Dendritic cell treated with granulocyte-macrophage colony-stimulating factor and Interleukin-4, amounts not matched to agents 40 ng/mL and 50 ng/mL, for 4 days (primary cell): ENCODE data around the gene NDUFV1.
A peak's percentile ranks its signal among the peaks of the same experiment; 100 is the strongest.
"Not testable (repeated sequence)": the region's sequence is repeated elsewhere in the genome, so short reads cannot be mapped to it uniquely, and the experiment has no call there.

ENCODE experiments used
- H3K27ac Mint-ChIP-seq: one replicate; pipeline ENCODE4 v1.8.0; 2022; ENCODE audit warnings: mild to moderate bottlenecking, mixed read lengths
- H3K27me3 Mint-ChIP-seq: one replicate; pipeline ENCODE4 v1.8.0; 2022; ENCODE audit warnings: mild to moderate bottlenecking, mixed read lengths
- H3K36me3 Mint-ChIP-seq: one replicate; pipeline ENCODE4 v1.8.0; 2022; ENCODE audit warnings: low read depth, mixed read lengths
- H3K4me1 Mint-ChIP-seq: one replicate; pipeline ENCODE4 v1.8.0; 2022; ENCODE audit warnings: low read depth, mixed read lengths
- H3K4me3 Mint-ChIP-seq: one replicate; pipeline ENCODE4 v1.8.0; 2022; ENCODE audit warnings: mild to moderate bottlenecking, moderate library complexity, mixed read lengths
- H3K9me3 Mint-ChIP-seq: one replicate; pipeline ENCODE4 v1.8.0; 2022; ENCODE audit warnings: mixed read lengths
- intact Hi-C: fragments of 100-400 bp; cut with micrococcal nuclease; formaldehyde crosslinking; loops from one replicate; pipeline ENCODE4 v1.15.0; 2022

NDUFV1 gene

DNA sequence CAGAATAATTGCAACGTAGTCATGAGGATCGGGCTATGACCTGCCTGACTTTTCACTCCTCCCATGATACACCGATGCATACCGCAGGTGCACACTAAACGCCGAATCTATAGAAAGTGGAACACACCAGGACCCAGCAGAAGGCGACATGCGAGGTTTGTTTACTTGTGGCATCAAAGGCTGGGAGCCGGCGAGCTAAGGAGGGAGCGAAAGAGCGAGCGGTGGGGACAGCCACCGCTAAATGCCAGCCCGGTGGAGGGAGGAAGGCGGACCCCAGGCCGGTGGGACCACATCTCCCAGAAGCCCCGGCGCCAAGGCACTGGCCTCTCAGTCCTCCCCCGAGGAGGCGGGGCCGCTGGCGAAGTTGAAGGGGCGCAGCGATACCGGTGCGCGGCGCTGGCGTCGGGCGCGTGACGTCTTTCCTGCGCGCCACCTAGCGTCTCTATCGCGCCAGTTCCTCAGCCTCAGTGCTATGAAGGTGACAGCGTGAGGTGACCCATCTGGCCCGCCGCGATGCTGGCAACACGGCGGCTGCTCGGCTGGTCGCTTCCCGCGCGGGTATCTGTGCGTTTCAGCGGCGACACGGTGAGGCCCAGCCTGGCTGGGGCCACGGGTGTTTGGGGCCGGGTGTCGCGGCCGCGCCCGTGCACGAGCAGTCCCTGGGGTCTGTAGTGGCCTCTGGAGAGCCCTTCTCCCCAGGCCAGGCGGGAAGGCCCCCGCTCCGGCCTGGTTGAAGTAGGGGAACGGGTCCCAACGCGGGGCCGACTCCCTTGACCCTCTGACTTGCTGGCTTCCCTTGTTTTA, at the start of gene NDUFV1:
Gene NDUFV1 (plus strand): TSS at position 445 of the 804 bp plus-strand sequence. CDS start 69 bp downstream, at position 514.
- Mint-ChIP-seq H3K27me3 (peaks cover 21% of the 10 kb centered on the region), H3K27ac (peak within 1 kb of the TSS; percentile 87), H3K9me3 (no peaks in the 10 kb centered on the region), H3K4me3 (peak within 1 kb of the TSS; percentile 94), H3K36me3 (peaks cover 50% of the 10 kb centered on the region), H3K4me1 (peaks cover 30% of the 10 kb centered on the region)
- intact Hi-C loops = loop anchor here (1.0 to 5.0 kb wide), 2 partner anchors 8 to 34 kb away; no protein-coding TSS in a partner anchor

DNA sequence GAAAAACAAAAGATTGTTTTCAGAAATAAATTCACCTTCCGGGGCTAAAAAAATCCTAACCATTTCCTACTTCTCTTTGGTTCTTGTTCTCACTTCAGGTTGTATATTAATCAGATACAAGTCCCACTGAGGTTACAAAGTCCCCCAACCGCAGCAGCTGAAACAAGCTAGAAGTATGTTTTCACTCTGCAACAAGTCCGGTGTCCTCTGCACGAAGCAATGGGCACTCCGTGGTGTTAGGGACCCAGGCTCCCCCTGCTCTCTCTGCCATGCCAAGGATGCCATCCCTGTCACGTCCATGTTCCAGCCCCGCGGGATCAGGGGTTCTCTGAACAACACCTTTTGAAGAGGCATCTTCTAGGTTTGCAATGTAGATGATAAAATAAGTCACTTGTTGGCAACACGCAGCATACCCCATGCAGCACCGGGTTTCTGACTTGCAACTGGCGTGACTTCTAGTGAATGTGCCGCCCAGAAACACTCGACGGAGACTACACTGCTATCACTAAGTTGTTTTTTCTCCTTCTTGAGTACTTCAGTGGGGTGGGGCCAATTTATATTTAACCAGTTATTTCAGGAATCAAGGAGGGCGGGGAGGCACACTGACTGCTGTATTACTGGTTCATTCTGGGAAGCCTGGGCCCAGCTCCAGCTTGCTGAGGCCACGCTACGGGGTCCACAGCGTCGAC, 48.5 kb upstream of the NDUFV1 start:
- Mint-ChIP-seq H3K36me3 (no peaks in the 10 kb centered on the region), H3K27me3 (peaks cover 27% of the 10 kb centered on the region), H3K4me1 (peaks cover 5% of the 10 kb centered on the region), H3K9me3 (no peaks in the 10 kb centered on the region), H3K27ac (no peak overlapping the region), H3K4me3 (no peak overlapping the region)
- intact Hi-C loops = no loop called here

DNA sequence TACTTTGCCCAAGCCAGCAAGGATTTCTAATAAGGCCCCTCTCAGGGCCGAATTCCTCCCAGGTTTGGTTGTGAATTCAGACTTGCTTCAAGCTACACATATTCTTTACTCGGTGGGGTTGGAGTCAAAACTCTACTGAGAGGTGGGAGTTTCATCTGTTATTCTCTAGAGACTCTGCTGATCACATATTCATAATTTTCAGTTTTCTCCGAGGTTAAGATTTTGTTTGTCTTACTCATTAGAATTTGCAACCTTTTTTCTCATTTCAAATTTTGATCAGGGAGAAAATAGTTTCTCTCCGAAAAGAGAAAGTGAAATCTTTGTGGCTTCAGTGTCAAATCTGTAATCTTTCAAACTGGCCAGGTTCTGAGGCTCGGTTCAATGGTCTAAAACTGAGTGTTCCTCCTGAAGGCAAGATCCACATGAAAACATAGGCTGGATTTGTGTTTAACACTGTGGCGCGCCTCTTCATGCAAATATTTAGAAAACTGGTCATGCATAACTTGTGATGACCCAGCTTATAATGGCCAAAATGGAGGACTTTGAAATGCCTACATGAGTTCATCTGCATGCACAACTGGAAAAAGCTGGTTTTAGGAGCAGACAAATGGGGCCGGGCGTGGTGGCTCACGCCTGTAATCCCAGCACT, 44.6 kb upstream of the NDUFV1 start:
- Mint-ChIP-seq H3K27ac (no peak overlapping the region), H3K4me3 (no peak overlapping the region), H3K9me3 (no peaks in the 10 kb centered on the region), H3K4me1 (peaks cover 5% of the 10 kb centered on the region), H3K27me3 (peaks cover 37% of the 10 kb centered on the region), H3K36me3 (no peaks in the 10 kb centered on the region)
- intact Hi-C loops = no loop called here

DNA sequence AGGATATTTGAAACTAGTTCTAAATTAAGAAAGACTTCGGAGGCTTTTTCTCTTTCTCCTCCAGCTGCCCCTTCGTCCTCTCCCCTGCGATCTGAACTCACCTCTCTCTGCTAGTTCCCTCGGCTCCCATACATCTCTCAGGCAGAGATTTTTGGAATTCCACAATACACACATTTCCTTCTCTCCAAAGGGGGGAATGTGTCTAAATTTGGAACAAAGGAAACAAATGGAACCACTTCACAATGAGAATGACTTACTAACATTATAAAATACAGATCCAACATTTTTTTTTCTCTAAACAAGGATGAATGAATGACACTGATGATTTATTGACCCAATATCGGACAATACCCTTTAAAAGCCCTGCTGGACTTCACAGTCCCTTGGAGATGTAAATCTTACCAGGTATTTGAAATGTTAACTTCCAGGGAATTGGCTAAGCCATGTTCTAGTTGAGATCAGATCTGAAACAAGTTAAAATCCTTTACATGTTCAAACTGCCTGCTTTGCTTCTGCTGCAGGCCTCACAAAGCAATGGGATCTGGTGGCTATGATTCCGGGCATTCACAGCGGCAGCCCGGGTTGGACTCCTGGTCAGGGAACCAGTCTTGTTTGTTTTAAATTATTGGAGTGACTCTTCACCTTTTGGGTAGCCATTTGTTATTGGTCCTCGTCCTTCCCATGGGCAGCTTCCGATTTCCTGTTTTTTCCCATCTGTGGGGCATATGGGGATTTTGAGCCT, 43.6 kb upstream of the NDUFV1 start:
- H3K36me3 Mint-ChIP-seq = no peaks in the 10 kb centered on the region
- H3K4me3 Mint-ChIP-seq = no peak overlapping the region
- intact Hi-C loops = no loop called here
- no peak overlapping the region for H3K27ac Mint-ChIP-seq
- H3K9me3 Mint-ChIP-seq = no peaks in the 10 kb centered on the region
- H3K4me1 Mint-ChIP-seq = peaks cover 5% of the 10 kb centered on the region
- peaks cover 39% of the 10 kb centered on the region for H3K27me3 Mint-ChIP-seq

DNA sequence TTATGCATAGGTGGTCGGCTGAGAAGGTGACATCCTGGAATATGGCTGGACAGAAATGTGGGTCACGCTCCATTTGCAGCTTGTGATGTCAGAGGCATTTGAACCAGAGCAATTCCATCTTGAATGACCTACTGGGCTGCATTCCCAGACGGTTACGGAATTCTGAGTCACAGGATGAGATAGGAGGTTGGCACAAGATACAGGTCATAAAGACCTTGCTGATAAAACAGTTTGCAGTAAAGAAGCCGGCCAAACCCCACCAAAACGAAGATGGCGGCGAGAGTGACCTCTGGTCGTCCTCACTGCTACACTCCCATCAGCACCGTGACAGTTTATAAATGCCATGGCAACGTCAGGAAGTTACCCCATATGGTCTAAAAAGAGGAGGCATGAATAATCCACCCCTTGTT, 43.0 kb upstream of the NDUFV1 start:
- H3K27ac Mint-ChIP-seq, H3K9me3 Mint-ChIP-seq, H3K36me3 Mint-ChIP-seq, intact Hi-C loops, H3K4me3 Mint-ChIP-seq, H3K4me1 Mint-ChIP-seq: not testable (repeated sequence)
- peaks cover 36% of the 10 kb centered on the region for H3K27me3 Mint-ChIP-seq

DNA sequence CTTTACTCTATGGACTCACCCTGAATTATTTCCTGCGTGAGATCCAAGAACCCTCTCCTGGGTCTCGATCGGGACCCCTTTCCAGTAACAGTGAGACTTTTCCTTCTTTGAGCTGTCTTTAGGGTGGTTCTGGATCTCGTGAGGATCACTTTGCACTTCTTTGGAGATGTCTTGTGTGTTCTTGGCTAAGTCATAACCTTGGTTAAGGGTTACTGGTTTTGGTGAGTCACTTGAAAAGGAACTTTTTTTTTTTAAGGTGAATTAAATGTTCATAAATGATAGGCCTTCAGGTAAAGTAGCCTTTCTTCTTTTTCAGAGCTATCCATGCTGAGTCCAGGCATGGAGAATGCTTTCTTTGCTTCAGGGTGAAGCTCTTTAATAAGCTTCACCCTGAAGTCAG, 42.5 kb upstream of the NDUFV1 start:
- no peak overlapping the region for H3K27ac Mint-ChIP-seq
- no peak overlapping the region for H3K4me3 Mint-ChIP-seq
- peaks cover 3% of the 10 kb centered on the region for H3K4me1 Mint-ChIP-seq
- intact Hi-C loops = no loop called here
- H3K9me3 Mint-ChIP-seq = no peaks in the 10 kb centered on the region
- H3K27me3 Mint-ChIP-seq = peaks cover 33% of the 10 kb centered on the region
- no peaks in the 10 kb centered on the region for H3K36me3 Mint-ChIP-seq

DNA sequence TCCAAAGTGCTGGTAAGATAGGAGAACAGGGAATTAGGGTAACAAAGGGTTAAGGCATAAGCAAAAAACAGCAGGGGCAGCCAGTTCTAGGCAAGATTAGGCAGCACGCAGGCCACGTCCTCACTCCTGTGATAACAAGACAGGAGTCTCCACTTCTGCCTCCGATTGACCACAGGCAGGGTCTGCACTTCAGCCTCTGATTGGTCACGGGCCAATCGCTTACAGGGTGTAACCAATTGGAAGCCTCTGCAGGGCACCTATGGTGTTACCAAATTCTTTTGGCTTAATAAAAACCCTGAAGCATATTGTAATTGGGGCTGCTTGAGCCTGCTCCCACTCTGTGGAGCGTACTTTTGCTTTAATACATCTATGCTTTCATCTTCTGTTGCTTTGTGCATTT, 35.3 kb upstream of the NDUFV1 start:
- H3K27me3 Mint-ChIP-seq = peaks cover 33% of the 10 kb centered on the region
- H3K36me3 Mint-ChIP-seq = no peaks in the 10 kb centered on the region
- H3K4me1 Mint-ChIP-seq = peaks cover 7% of the 10 kb centered on the region
- H3K9me3 Mint-ChIP-seq = no peaks in the 10 kb centered on the region
- no peak overlapping the region for H3K27ac Mint-ChIP-seq
- intact Hi-C loops = loop anchor here (5.0 kb wide), 1 partner anchor 36 kb away; the partner anchor contains the start of gene NDUFV1
- no peak overlapping the region for H3K4me3 Mint-ChIP-seq

DNA sequence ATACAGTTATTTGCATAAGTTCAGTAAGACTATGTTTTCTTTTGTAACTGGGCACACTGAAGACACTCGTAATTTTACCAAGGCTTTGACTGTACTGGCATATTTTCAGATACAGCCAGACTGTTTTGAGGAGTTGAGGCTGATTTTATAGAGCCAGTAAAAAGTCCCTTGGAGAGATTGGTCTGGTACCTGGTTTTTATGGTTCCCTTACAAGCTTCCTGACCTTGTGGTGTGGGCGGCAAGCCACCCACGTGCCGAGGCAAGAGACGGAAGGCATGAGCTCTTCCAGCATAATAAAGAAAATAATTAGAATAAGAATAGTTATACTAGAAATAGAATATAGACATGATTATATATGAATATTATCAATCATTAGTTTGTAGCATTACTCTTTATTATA, 34.4 kb upstream of the NDUFV1 start:
- no peak overlapping the region for H3K4me3 Mint-ChIP-seq
- H3K4me1 Mint-ChIP-seq = peaks cover 7% of the 10 kb centered on the region
- intact Hi-C loops = loop anchor here (2.0 to 5.0 kb wide), 2 partner anchors 35 to 86 kb away; partner anchors contain the start of gene NDUFV1
- H3K36me3 Mint-ChIP-seq = no peaks in the 10 kb centered on the region
- no peak overlapping the region for H3K27ac Mint-ChIP-seq
- H3K9me3 Mint-ChIP-seq = no peaks in the 10 kb centered on the region
- H3K27me3 Mint-ChIP-seq = peaks cover 42% of the 10 kb centered on the region

DNA sequence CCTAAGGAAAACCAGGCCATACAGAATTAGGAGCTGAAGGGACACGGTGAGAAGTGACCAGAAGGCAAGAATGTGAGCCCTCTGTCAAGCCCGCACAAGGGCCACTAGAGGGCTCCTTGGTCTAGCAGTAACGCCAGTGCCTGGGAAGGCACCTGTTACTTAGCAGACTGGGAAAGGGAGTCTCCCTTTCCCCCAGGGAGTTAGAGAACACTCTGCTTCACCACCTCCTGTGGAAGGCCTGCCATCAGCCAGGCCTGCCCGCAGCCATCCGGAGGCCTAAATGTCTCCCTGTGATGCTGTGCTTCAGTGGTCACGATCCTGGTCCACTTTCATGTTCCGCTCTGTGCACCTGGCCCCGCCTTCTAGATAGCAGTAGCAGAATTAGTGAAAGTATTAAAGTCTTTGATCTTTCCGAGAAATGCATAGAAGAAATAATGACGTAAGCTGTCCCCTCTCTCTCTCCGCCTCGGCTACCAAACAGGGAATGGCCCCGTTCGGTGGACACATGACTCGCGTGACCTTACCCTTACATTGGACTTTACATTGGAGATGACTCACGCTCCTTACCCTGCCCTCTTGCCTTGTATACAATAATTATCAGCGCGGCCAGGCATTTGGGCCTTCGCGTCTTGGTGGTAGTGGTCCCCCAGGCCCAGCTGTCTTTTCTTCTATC, 33.9 kb upstream of the NDUFV1 start:
- H3K27ac Mint-ChIP-seq = no peak overlapping the region
- intact Hi-C loops = loop anchor here (2.0 to 5.0 kb wide), 2 partner anchors 34 to 86 kb away; partner anchors contain the start of gene NDUFV1
- peaks cover 7% of the 10 kb centered on the region for H3K4me1 Mint-ChIP-seq
- H3K9me3 Mint-ChIP-seq = no peaks in the 10 kb centered on the region
- H3K27me3 Mint-ChIP-seq = peaks cover 44% of the 10 kb centered on the region
- H3K36me3 Mint-ChIP-seq = no peaks in the 10 kb centered on the region
- H3K4me3 Mint-ChIP-seq = peak overlapping the region; percentile 23

DNA sequence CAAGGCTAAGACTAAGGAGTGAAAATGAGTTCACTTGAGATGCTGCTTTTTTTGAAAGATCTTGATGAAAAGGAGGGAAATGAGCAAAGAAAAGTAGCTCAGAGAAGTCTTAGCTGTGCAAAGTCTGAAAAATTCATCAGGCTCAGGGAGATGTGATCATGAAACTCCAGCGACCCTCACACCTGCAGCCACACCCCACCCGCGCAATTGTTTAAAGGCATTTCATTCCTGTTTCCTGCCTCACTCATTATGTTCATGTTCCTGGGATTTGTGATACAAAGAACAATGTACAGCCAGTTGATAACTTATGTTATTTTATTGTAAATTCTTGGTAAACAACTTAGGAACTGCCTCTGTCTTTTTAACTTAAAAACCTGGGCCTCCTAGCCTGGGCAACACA, 31.8 kb upstream of the NDUFV1 start:
- H3K9me3 Mint-ChIP-seq = no peaks in the 10 kb centered on the region
- H3K27me3 Mint-ChIP-seq = peaks cover 47% of the 10 kb centered on the region
- H3K36me3 Mint-ChIP-seq = no peaks in the 10 kb centered on the region
- H3K4me1 Mint-ChIP-seq = peaks cover 18% of the 10 kb centered on the region
- H3K27ac Mint-ChIP-seq = no peak overlapping the region
- intact Hi-C loops = loop anchor here (5.0 kb wide), 1 partner anchor 32 kb away; the partner anchor contains the start of gene NDUFV1
- H3K4me3 Mint-ChIP-seq = no peak overlapping the region

DNA sequence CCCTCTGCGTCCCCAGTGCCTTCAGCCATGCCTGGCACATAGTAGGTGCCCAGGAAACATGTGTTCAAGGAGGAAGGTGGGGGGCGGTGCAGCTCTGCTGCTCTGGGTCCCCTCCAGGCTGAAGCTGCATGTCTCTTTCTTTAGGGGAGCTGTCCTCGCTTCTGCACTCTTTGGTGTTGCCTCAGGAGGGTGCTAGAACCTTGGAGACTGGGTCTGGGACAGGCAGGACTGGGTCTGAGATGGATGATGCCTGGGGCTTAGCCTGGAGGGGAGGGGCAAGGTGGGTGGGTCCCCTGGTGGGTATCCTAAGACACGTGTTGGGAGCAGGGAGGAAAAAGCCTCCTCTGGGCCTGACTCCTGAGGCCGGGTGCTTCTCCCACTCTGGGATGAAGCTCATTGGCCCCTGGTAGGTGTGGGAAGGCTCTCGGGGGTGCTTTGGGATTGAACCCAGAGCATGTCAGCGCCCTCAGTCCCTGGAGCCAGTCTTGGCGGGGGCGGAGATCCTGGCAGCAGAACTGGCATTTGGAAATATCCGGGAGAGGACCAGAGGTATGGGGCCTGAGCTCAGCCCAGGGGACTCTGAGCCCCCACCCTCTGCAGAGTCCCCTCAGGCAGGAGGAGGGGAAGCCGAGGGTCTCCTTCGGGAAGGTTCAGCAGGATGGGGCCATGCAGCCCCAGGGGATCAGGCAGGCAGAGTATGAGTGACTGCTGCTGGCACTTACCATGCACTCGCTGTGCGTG, 29.8 kb upstream of the NDUFV1 start:
- intact Hi-C loops = no loop called here
- Mint-ChIP-seq H3K36me3 (no peaks in the 10 kb centered on the region), H3K27me3 (peaks cover 46% of the 10 kb centered on the region), H3K9me3 (no peaks in the 10 kb centered on the region), H3K4me1 (peaks cover 30% of the 10 kb centered on the region), H3K27ac (no peak overlapping the region), H3K4me3 (no peak overlapping the region)

DNA sequence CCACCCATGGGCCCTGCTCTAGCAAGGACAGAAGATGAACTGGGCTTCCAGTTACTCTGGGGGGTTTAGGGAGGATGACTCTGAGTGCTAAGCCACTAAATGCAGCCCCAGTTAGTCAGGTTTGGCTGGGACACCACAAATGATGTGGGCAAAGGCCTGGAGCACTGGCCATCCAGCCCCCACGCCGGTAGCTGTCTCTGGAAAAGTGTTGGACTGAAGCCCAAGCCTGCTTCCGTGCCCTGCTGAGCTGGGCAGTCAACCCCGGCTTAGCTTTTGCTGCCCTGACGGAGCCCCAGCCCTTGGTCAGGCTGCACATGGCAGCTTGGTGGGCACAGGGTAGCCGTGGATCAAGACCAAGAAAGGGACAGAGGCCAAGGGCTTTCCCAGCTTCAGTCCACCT, 28.8 kb upstream of the NDUFV1 start:
- peaks cover 38% of the 10 kb centered on the region for H3K4me1 Mint-ChIP-seq
- no peak overlapping the region for H3K4me3 Mint-ChIP-seq
- no peaks in the 10 kb centered on the region for H3K36me3 Mint-ChIP-seq
- H3K27me3 Mint-ChIP-seq = peaks cover 42% of the 10 kb centered on the region
- no peaks in the 10 kb centered on the region for H3K9me3 Mint-ChIP-seq
- intact Hi-C loops = no loop called here
- H3K27ac Mint-ChIP-seq = no peak overlapping the region
